ENCODE measurements around the gene CREB3L1. TPM values are rescaled to one million over a fixed set of nuclear protein-coding genes. Genes with fewer than 3 reads are reported as not detected.

CREB3L1 gene
- total and polyA plus RNA-seq, 2 of the 13 experiments (the other 11 are each of a cell fraction or from before 2014, with no cell fraction given), result not detected

GRCh38 chr11:46308631-46309419 is 31.4 kb downstream of the CREB3L1 start (continued):
- TF ChIP-seq PHF8 (CRISPR knock-in tag; IDR thresholded peaks at IDR 0.05) (no peak), HNF4A (CRISPR knock-in tag; IDR thresholded peaks at IDR 0.05) (peak; percentile 58), HMGXB3 (CRISPR knock-in tag; IDR thresholded peaks at IDR 0.05; ENCODE audit: borderline replicate concordance) (no peak), SSRP1 (CRISPR knock-in tag; IDR thresholded peaks at IDR 0.05) (no peak), ZNF687 (CRISPR knock-in tag; IDR thresholded peaks at IDR 0.05) (peak; percentile 21; the same call in 1 of the 2 replicates), NBN (conservative IDR thresholded peaks at IDR 0.05) (no peak), SKI (IDR thresholded peaks at IDR 0.05; ENCODE audit: partially characterized antibody) (no peak), DMAP1 (CRISPR knock-in tag; IDR thresholded peaks at IDR 0.05) (no peak), MTF1 (CRISPR knock-in tag; IDR thresholded peaks at IDR 0.05) (no peak), TEAD3 (CRISPR knock-in tag; optimal IDR thresholded peaks at IDR 0.05; ENCODE audit: borderline replicate concordance) (peak; percentile 38), LRRFIP1 (CRISPR knock-in tag; conservative IDR thresholded peaks at IDR 0.05) (no peak), MEIS2 (CRISPR knock-in tag; IDR thresholded peaks at IDR 0.05) (peak; percentile 56; the same call in 1 of the 2 replicates), HOXA3 (CRISPR knock-in tag; IDR thresholded peaks at IDR 0.05) (peak; percentile 19; the same call in 1 of the 2 replicates), ZNF574 (CRISPR knock-in tag; IDR thresholded peaks at IDR 0.05) (peak; percentile 41; the same call in 1 of the 2 replicates), ZIK1 (CRISPR knock-in tag; IDR thresholded peaks at IDR 0.05; ENCODE audit: borderline replicate concordance, low read depth) (no peak), SALL2 (CRISPR knock-in tag; IDR thresholded peaks at IDR 0.05) (peak; percentile 25; the same call in 1 of the 2 replicates)
